Kidney (tissue), 14 donors: ENCODE results near the gene EIF3A. TPM values are rescaled to one million over a fixed set of nuclear protein-coding genes. Genes with fewer than 3 reads are reported as not detected.
A peak's percentile ranks its signal among the peaks of the same experiment; 100 is the strongest.
"Not testable (repeated sequence)": the region's sequence is repeated elsewhere in the genome, so short reads cannot be mapped to it uniquely, and the experiment has no call there.

ENCODE experiments used
- DNase-seq, 5 donors: peaks; one replicate each; pipeline ENCODE4 v3.0.0-alpha.2; 2013 to 2020
- FAIRE-seq: peaks from 2 replicates; lab custom pipeline; 2012; peaks lifted over from hg19 to GRCh38; lab: Jason Lieb, UNC
- H3K27ac ChIP-seq, 2 donors: one replicate each; pipeline ENCODE4 v1.7.0; 2013; ENCODE audit warnings: low read depth in 2 of 2, low read length in 2 of 2, inconsistent platforms in 1 of 2
- H3K27me3 ChIP-seq: one replicate; pipeline ENCODE4 v1.7.1; 2013; ENCODE audit warnings: low read length, inconsistent platforms; ENCODE audit not compliant: control insufficient read depth, insufficient read depth
- H3K36me3 ChIP-seq, 3 donors: one replicate each; pipeline versions ENCODE4 v1.7.0 to v1.7.1; 2013; ENCODE audit warnings: low read length in 3 of 3, control low read depth in 1 of 3, inconsistent platforms in 1 of 3; ENCODE audit not compliant: insufficient read depth in 3 of 3, control insufficient read depth in 2 of 3
- H3K4me1 ChIP-seq, 3 donors: one replicate each; pipeline versions ENCODE4 v1.7.0 to v1.7.1; 2013; ENCODE audit warnings: low read length in 3 of 3, inconsistent platforms in 1 of 3, low read depth in 1 of 3; ENCODE audit not compliant: control insufficient read depth in 2 of 3, insufficient read depth in 2 of 3
- H3K4me3 ChIP-seq, 3 donors: one replicate each; pipeline versions ENCODE4 v1.7.0 to v1.8.1; 2013; ENCODE audit warnings: low read length in 3 of 3, control low read depth in 1 of 3, inconsistent platforms in 1 of 3
- H3K9ac ChIP-seq, 3 donors: one replicate each; pipeline versions ENCODE4 v1.7.0 to v1.7.1; 2013; ENCODE audit warnings: low read length in 3 of 3, control low read depth in 1 of 3, inconsistent platforms in 1 of 3
- H3K9me3 ChIP-seq, 3 donors: one replicate each; pipeline versions ENCODE4 v1.7.0 to v1.7.1; 2013; ENCODE audit warnings: low read length in 3 of 3, control low read depth in 1 of 3, inconsistent platforms in 1 of 3; ENCODE audit not compliant: control insufficient read depth in 2 of 3, insufficient read depth in 1 of 3
- CTCF ChIP-seq: IDR thresholded peaks from 3 replicates; pipeline ENCODE4 v1.5.1; 2012; ENCODE audit warnings: mild to moderate bottlenecking, moderate library complexity, borderline replicate concordance; ENCODE audit not compliant: insufficient read depth; ENCODE audit errors: extremely low read depth
- intact Hi-C: fragments of 100-400 bp; cut with DNase I; formaldehyde crosslinking; loops from one replicate; pipeline ENCODE4 v1.11.1; 2022
- polyA plus RNA-seq: library from polyadenylated mRNA; stranded (reverse); fragments of 350-450 nt; fragmentation: Illumina TruSeq; extraction: RNeasy Lipid Tissue Mini Kit (QIAGEN cat#74804); gene quantifications from one replicate; pipeline ENCODE4 v1.2.3, GENCODE V29; 2014; ENCODE audit warnings: low read depth, low replicate concordance; ENCODE audit not compliant: insufficient read depth
- total RNA-seq: library from RNA; stranded (reverse); fragmentation: NEBNext Ultra II Directional; extraction: Animal tissue kit (Norgen Biotek cat#: 25700); gene quantifications from one replicate; pipeline ENCODE4 v1.2.1, GENCODE V29; 2021
- donor health status: control.
- donor health status: control.
- donor health status: control.
- donor health status: control.
- donor health status: control.
- donor health status: DM: yes; HTN: yes; CAD: no.
- donor health status: Normal renal cell carcinoma (clear cell type).

The EIF3A gene
- total and polyA plus RNA-seq, 2 donors from 2014 or later = 24.9 to 95.6 TPM

DNA sequence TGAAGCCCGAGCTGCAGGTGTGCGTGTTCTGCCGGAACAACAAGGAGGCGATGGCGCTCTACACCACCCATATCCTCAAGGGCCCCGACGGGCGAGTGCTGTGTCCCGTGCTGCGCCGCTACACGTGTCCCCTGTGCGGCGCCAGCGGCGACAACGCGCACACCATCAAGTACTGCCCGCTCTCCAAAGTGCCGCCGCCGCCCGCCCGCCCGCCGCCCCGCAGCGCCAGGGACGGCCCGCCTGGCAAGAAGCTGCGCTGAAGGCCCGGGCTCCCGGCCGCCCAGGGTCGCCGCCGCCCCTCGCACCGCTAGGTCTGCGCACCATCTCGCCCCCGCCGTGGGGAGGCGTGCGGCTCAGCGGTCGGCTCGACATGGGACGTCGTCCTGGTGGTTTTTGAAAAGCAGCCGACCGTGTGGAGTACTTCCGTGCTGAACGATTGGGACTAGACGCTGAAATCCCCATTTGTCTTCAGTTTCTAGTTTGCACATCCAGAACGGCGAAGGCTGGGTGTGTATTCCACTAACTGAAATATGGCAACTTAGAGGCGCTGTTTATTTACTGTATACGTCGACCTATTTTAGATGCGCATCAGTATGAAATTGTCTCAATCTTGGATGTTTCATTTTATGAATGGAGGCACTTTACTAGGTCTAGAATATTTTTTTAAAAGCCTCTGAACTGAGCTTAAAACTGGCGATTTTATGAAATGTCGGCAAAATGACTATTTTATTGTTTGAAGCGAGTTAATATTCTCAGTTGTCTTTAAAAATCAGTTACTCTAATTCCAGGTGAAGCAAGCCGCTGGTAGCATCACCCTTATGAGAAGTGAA is 50.0 kb downstream of the EIF3A start:
- intact Hi-C loops = no loop called here
- Histone ChIP-seq H3K27me3 (no peaks in the 10 kb centered on the region), H3K36me3 (peaks cover 0 to 13% (median 9%) of the 10 kb centered on the region in 3 donors), H3K4me1 (peaks cover 0 to 8% (median 2%) of the 10 kb centered on the region in 3 donors), H3K27ac (no peak overlapping the region), H3K9ac (peak overlapping the region in 1 of 3 donors; percentile 11), H3K4me3 (peak overlapping the region; percentile 10 to 36 (median 13)), H3K9me3 (no peaks in the 10 kb centered on the region)
- peak; percentile 54 to 83 (median 66) for DNase-seq
- no peak for FAIRE-seq
- no peak for TF ChIP-seq CTCF

GRCh38 chr10:119029613-119030420 is 50.8 kb downstream of the EIF3A start, which contains the start of gene NANOS1:
Gene NANOS1, plus strand, starts transcription at chr10:119029714. Its CDS starts 88 bp downstream, at chr10:119029802.
- intact Hi-C loops = no loop called here
- Histone ChIP-seq H3K9me3 (no peaks in the 10 kb centered on the region), H3K4me1 (peaks cover 0 to 8% (median 2%) of the 10 kb centered on the region in 3 donors), H3K4me3 (peak within 1 kb of the TSS in 2 of 3 donors; percentile 50 to 51), H3K27me3 (no peaks in the 10 kb centered on the region), H3K27ac (no peak within 1 kb of the TSS), H3K36me3 (peaks cover 0 to 12% (median 9%) of the 10 kb centered on the region in 3 donors), H3K9ac (peak within 1 kb of the TSS in 2 of 3 donors; percentile 19 to 48)
- FAIRE-seq (no peak), DNase-seq (peak; percentile 36 to 75 (median 48))
- no peak for TF ChIP-seq CTCF

DNA sequence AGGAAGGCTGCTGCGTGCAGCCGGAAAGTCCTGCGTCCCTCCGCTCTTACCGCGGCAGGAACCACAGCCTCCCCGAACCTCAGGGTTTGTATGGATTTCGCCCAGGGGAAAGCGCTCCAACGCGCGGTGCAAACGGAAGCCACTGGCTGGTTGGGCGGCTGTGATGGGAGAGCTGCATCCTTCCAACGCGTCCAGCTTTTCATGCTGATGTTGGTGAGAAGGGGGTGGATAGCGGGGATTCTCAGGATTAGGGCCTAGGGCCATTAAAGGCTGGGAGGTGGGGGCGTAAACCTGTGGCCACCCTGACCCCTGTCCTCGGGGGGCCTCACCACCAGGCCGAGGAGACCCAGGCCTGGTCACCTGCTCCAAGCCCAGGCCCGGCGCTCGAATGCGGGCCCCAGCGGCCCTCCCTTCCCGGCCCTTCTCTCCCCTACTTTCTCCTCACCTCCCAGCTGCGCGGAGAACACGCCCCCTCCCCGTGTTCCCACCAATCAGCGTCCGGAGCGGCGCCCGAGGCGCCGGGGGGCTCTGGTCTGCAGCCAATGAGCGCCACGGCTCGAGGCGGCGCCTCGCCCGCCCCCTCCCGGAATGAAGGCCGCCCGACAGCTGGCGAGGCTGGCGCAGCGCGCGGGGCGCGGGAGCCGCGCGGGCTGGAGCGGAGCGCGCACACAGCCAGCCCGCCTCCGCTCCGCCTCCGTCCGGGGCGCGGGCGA is 51.6 kb downstream of the EIF3A start:
- Histone ChIP-seq H3K27me3 (no peaks in the 10 kb centered on the region), H3K36me3 (peaks cover 0 to 5% (median 3%) of the 10 kb centered on the region in 3 donors), H3K4me1 (peaks cover 0 to 8% (median 2%) of the 10 kb centered on the region in 3 donors), H3K27ac (no peak overlapping the region), H3K4me3 (peak overlapping the region in 2 of 3 donors; percentile 50 to 51), H3K9ac (peak overlapping the region in 2 of 3 donors; percentile 19 to 48), H3K9me3 (no peaks in the 10 kb centered on the region)
- no peak for FAIRE-seq
- intact Hi-C loops = no loop called here
- peak; percentile 92 to 96 (median 95) for DNase-seq
- no peak for TF ChIP-seq CTCF

DNA sequence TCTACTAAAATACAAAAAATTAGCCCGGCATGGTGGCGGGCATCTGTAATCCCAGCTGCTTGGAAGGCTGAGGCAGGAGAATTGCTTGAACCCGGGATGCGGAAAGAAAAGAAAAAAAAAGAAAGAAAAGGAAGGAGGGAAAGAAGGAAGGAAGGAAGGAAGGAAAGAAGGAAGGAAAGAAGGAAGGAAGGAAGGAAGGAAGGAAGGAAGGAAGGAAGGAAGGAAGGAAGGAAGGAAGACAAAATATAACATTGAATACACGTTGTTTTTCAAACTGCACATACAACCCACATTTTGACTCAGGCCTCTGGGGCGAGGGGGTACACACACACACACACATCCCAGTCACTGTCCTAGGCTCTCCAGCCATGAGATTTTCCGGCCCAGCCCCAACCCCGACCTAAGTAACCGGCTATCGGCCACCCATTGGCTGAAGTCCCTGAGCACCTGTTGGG is 52.1 kb downstream of the EIF3A start:
- intact Hi-C loops, DNase-seq, H3K36me3 ChIP-seq, H3K27me3 ChIP-seq, FAIRE-seq, H3K9me3 ChIP-seq, H3K27ac ChIP-seq, H3K4me1 ChIP-seq: not testable (repeated sequence)
- Histone ChIP-seq H3K4me3 (peak overlapping the region in 2 of 3 donors; percentile 50 to 51), H3K9ac (peak overlapping the region in 1 of 3 donors; percentile 19)
